Tibial nerve (tissue), 4 donors: ENCODE data around the gene ADGRF5. TPM values are rescaled to one million over a fixed set of nuclear protein-coding genes. Genes with fewer than 3 reads are reported as not detected.
"Not testable (repeated sequence)": the region's sequence is repeated elsewhere in the genome, so short reads cannot be mapped to it uniquely, and the experiment has no call there.

Experiments
- DNase-seq, 2 donors: peaks; one replicate each; pipeline ENCODE4 v3.0.0-alpha.2; 2019; ENCODE audit warnings: low spot score in 2 of 2
- H3K27ac ChIP-seq, 4 donors: fragments of 200-600 bp; sonication (generic) in 3 of 4; one replicate each; pipeline ENCODE4 v1.5.1; 2017 to 2019; ENCODE audit warnings: mild to moderate bottlenecking in 1 of 4
- H3K27me3 ChIP-seq, 2 donors: fragments of 200-600 bp; sonication (generic) in 1 of 2; one replicate each; pipeline versions ENCODE4 v1.5.1 to v1.6.0; 2017 to 2019
- H3K36me3 ChIP-seq, 3 donors: fragments of 200-600 bp; sonication (generic); one replicate each; pipeline ENCODE4 v1.5.1; 2018 to 2019
- H3K4me1 ChIP-seq, 4 donors: fragments of 200-600 bp; sonication (generic) in 3 of 4; one replicate each; pipeline ENCODE4 v1.5.1; 2017 to 2019
- H3K4me3 ChIP-seq, 4 donors: fragments of 200-600 bp; sonication (generic) in 3 of 4; one replicate each; pipeline ENCODE4 v1.5.1; 2017 to 2019; ENCODE audit warnings: mild to moderate bottlenecking in 1 of 4, moderate library complexity in 1 of 4
- H3K9me3 ChIP-seq, 4 donors: fragments of 200-600 bp; sonication (generic) in 3 of 4; one replicate each; pipeline ENCODE4 v1.5.1; 2017 to 2019
- EP300 ChIP-seq, 2 donors: sonication (generic); formaldehyde crosslinking; IDR thresholded peaks; one replicate each; pipeline ENCODE4 v1.6.1; 2017; ENCODE audit warnings: antibody characterized with exemption in 2 of 2, mild to moderate bottlenecking in 1 of 2
- POLR2A ChIP-seq, 2 donors: fragments of 450-650 bp; IDR thresholded peaks; one replicate each; pipeline ENCODE4 v1.6.1; 2017; ENCODE audit warnings: antibody characterized with exemption in 2 of 2, mild to moderate bottlenecking in 2 of 2, moderate library complexity in 2 of 2
- WGBS, 2 donors: methylation state at CpG; one replicate each; pipeline ENCODE4 v1.1.5; 2018; 5-methylcytosine and 5-hydroxymethylcytosine counted together
- total RNA-seq, 4 donors: library from RNA; depleted of rRNA; stranded (reverse); fragments of >200 nt; gene quantifications; one replicate each; pipeline ENCODE4 v1.1.0, GENCODE V29; 2016
- TF ChIP-seq, protein P1 (sequence below), 5 experiments: fragments of 200-600 bp in 3 of 5; fragments of 450-650 bp in 2 of 5; sonication (generic) in 3 of 5; IDR thresholded peaks; one replicate each; pipeline ENCODE4 v1.5.1; 2016 to 2019; ENCODE audit warnings: antibody characterized with exemption in 5 of 5, mild to moderate bottlenecking in 3 of 5, moderate library complexity in 2 of 5

ADGRF5 gene
- total RNA-seq, 4 donors from 2014 or later: 17.4 to 32.4 (median 19.4) TPM

- Histone ChIP-seq H3K27me3 (no peaks in the 10 kb centered on the region), H3K27ac (no peak overlapping the region), H3K4me1 (no peaks in the 10 kb centered on the region), H3K9me3 (no peaks in the 10 kb centered on the region), H3K4me3 (no peak overlapping the region), H3K36me3 (no peaks in the 10 kb centered on the region)
- DNase-seq: no peak
- TF ChIP-seq, protein P1, sequence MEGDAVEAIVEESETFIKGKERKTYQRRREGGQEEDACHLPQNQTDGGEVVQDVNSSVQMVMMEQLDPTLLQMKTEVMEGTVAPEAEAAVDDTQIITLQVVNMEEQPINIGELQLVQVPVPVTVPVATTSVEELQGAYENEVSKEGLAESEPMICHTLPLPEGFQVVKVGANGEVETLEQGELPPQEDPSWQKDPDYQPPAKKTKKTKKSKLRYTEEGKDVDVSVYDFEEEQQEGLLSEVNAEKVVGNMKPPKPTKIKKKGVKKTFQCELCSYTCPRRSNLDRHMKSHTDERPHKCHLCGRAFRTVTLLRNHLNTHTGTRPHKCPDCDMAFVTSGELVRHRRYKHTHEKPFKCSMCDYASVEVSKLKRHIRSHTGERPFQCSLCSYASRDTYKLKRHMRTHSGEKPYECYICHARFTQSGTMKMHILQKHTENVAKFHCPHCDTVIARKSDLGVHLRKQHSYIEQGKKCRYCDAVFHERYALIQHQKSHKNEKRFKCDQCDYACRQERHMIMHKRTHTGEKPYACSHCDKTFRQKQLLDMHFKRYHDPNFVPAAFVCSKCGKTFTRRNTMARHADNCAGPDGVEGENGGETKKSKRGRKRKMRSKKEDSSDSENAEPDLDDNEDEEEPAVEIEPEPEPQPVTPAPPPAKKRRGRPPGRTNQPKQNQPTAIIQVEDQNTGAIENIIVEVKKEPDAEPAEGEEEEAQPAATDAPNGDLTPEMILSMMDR (IDR thresholded peaks at IDR 0.05): no peak
- TF ChIP-seq POLR2A (IDR thresholded peaks at IDR 0.05): no peak
- TF ChIP-seq EP300 (IDR thresholded peaks at IDR 0.05): no peak
- 75% methylated on average over 5 of the region's 5 CpGs for WGBS, 2 donors
Measured at GRCh38 chr6:46867411-46867810, 54.3 kb downstream of the ADGRF5 start.

DNA sequence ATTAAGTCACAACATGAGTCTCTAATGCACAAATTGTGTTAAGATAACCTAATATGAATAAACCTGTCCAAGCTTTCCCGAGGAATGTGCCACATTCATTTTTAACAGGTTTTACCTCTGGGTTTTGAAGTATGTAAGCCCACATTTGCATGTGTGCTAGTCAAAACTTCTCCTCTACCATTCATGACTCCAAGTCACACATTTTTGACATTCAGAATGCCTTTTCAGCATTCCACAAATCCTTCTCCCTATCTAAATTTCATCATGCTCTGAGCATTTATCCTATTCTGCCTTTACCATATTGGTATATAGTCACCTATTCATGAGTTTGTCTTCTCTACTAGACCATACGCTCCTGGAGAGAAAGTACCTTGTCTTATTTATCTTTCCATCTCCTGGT, 56.5 kb downstream of the ADGRF5 start:
- no peak for TF ChIP-seq EP300 (IDR thresholded peaks at IDR 0.05)
- TF ChIP-seq, protein P1 (IDR thresholded peaks at IDR 0.05): no peak
- 87 to 90% methylated on average over 2 of the region's 2 CpGs for WGBS, 2 donors
- Histone ChIP-seq H3K27ac (no peak overlapping the region), H3K4me1 (no peaks in the 10 kb centered on the region), H3K9me3 (no peaks in the 10 kb centered on the region), H3K4me3 (no peak overlapping the region), H3K27me3 (no peaks in the 10 kb centered on the region), H3K36me3 (no peaks in the 10 kb centered on the region)
- DNase-seq: no peak

GRCh38 chr6:46863791-46864190, 57.9 kb downstream of the ADGRF5 start:
- H3K4me1 ChIP-seq: no peaks in the 10 kb centered on the region
- H3K36me3 ChIP-seq: no peaks in the 10 kb centered on the region
- DNase-seq: no peak
- H3K27me3 ChIP-seq: no peaks in the 10 kb centered on the region
- TF ChIP-seq EP300 (IDR thresholded peaks at IDR 0.05) (no peak), POLR2A (IDR thresholded peaks at IDR 0.05) (no peak)
- TF ChIP-seq, protein P1 (IDR thresholded peaks at IDR 0.05): no peak
- WGBS, 2 donors: 62% methylated on average over 3 of the region's 3 CpGs
- no peaks in the 10 kb centered on the region for H3K9me3 ChIP-seq
- no peak overlapping the region for H3K27ac ChIP-seq
- no peak overlapping the region for H3K4me3 ChIP-seq

DNA sequence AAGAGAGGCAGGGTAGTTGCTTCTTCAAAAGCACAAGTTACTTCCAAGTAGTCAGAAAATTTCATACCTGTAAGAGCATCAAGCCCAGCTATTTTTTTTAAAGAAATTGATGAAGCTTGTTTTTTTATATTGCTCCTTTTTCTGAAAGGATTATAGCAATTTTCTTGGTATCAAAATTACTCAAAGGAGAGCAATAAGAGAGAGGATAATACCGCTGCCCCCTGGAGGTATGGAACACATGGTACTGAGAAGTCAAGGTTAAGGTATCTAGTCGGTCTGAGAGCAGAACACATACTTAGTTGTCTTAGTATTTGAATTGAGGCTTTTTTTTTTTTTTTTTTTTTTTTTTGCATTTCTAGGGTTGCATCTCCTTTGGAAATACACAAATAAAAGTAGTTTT, 59.4 kb downstream of the ADGRF5 start:
- no peaks in the 10 kb centered on the region for H3K36me3 ChIP-seq
- H3K9me3 ChIP-seq: no peaks in the 10 kb centered on the region
- H3K27me3 ChIP-seq: no peaks in the 10 kb centered on the region
- TF ChIP-seq, protein P1 (IDR thresholded peaks at IDR 0.05): no peak
- TF ChIP-seq EP300 (IDR thresholded peaks at IDR 0.05) (no peak), POLR2A (IDR thresholded peaks at IDR 0.05) (no peak)
- no peak for DNase-seq
- 63 to 64% methylated on average over 2 of the region's 2 CpGs for WGBS, 2 donors
- H3K27ac ChIP-seq: no peak overlapping the region
- no peaks in the 10 kb centered on the region for H3K4me1 ChIP-seq
- H3K4me3 ChIP-seq: no peak overlapping the region

GRCh38 chr6:46855966-46856365, 65.8 kb downstream of the ADGRF5 start:
- H3K4me3 ChIP-seq, H3K27me3 ChIP-seq, H3K36me3 ChIP-seq, H3K9me3 ChIP-seq, H3K4me1 ChIP-seq, H3K27ac ChIP-seq: not testable (repeated sequence)
- WGBS, 2 donors: 31 to 36% methylated on average over 1 of the region's 1 CpG
- TF ChIP-seq, protein P1 (IDR thresholded peaks at IDR 0.05): peak in 3 of 5 experiments; percentile 47 to 60 (median 55)
- peak in 1 of 2 donors; percentile 52 for DNase-seq

DNA sequence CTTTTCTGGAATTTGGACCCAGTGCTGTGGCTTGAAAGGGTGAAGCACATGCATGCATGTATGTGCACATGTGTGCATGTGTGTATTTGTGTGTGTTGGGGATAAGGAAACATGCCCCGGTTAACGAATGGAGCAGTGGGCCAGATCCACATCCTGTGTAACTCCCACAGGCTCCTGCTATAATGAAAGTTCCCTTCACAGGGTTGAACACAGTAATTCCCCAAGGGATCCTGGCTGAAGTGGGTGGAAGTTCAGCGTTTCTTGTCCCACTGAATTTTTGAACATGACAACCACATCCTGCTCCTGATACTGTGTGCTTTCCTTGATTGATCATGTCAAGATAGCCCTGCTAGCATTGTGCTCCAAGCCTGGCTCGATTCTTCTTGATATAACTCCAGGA, 70.2 kb downstream of the ADGRF5 start:
- not testable (repeated sequence) for H3K4me3 ChIP-seq, H3K9me3 ChIP-seq, H3K36me3 ChIP-seq, H3K27me3 ChIP-seq, H3K27ac ChIP-seq, DNase-seq
- H3K4me1 ChIP-seq: peaks cover 0 to 10% (median 0%) of the 10 kb centered on the region in 4 donors
- 40 to 46% methylated on average over 4 of the region's 4 CpGs for WGBS, 2 donors
